ENCODE data around the gene DOC2B.

GRCh38 chr17:159609-160008 is 21.8 kb downstream of the DOC2B start:
- TF ChIP-seq, protein P1, sequence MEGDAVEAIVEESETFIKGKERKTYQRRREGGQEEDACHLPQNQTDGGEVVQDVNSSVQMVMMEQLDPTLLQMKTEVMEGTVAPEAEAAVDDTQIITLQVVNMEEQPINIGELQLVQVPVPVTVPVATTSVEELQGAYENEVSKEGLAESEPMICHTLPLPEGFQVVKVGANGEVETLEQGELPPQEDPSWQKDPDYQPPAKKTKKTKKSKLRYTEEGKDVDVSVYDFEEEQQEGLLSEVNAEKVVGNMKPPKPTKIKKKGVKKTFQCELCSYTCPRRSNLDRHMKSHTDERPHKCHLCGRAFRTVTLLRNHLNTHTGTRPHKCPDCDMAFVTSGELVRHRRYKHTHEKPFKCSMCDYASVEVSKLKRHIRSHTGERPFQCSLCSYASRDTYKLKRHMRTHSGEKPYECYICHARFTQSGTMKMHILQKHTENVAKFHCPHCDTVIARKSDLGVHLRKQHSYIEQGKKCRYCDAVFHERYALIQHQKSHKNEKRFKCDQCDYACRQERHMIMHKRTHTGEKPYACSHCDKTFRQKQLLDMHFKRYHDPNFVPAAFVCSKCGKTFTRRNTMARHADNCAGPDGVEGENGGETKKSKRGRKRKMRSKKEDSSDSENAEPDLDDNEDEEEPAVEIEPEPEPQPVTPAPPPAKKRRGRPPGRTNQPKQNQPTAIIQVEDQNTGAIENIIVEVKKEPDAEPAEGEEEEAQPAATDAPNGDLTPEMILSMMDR (IDR thresholded peaks at IDR 0.05; ENCODE audit: low read depth, low read length, poor library complexity, severe bottlenecking), result no peak
- TF ChIP-seq EZH2phosphoT487 (IDR thresholded peaks at IDR 0.05; ENCODE audit: borderline replicate concordance, low read length), result no peak

Measured in DOHH2 (cell line).